Adrenal gland (tissue), 12 donors: ENCODE data around the gene BTBD9. TPM values are rescaled to one million over a fixed set of nuclear protein-coding genes. Genes with fewer than 3 reads are reported as not detected.

Source experiments
- DNase-seq, 7 donors: peaks; one replicate each; pipeline ENCODE4 v3.0.0-alpha.2; 2019 to 2020
- H3K27ac ChIP-seq, 5 donors: fragments of 200-600 bp; sonication (generic) in 4 of 5; 1 replicate in 3 of 5; 2 replicates in 2 of 5; pipeline versions ENCODE4 v1.5.1 to v1.8.0; 2016 to 2020; ENCODE audit warnings: mild to moderate bottlenecking in 1 of 5
- H3K27me3 ChIP-seq: fragments of 200-600 bp; 2 replicates; pipeline ENCODE4 v1.8.0; 2021
- H3K36me3 ChIP-seq, 2 donors: fragments of 200-600 bp; replicated peaks in 1 of 2; 1 replicate in 1 of 2; 2 replicates in 1 of 2; pipeline versions ENCODE4 v1.5.1 to v1.8.0; 2018 to 2022
- H3K4me1 ChIP-seq, 2 donors: fragments of 200-600 bp; replicated peaks in 1 of 2; 1 replicate in 1 of 2; 2 replicates in 1 of 2; pipeline versions ENCODE4 v1.5.1 to v1.8.0; 2018 to 2021
- H3K4me3 ChIP-seq, 4 donors: fragments of 200-600 bp; sonication (generic) in 3 of 4; one replicate each; pipeline ENCODE4 v1.5.1; 2016 to 2018
- H3K9me3 ChIP-seq, 3 donors: fragments of 200-600 bp; sonication (generic) in 1 of 3; replicated peaks in 1 of 3; 1 replicate in 2 of 3; 2 replicates in 1 of 3; pipeline versions ENCODE4 v1.5.1 to v1.8.0; 2016 to 2021
- POLR2A ChIP-seq, 2 donors: fragments of 450-650 bp; IDR thresholded peaks; one replicate each; pipeline ENCODE4 v1.6.1; 2017; ENCODE audit warnings: antibody characterized with exemption in 2 of 2, mild to moderate bottlenecking in 2 of 2, moderate library complexity in 1 of 2
- WGBS, 4 donors: extraction: QIAGEN DNeasy Blood & Tissue Kit in 2 of 4; methylation state at CpG; one replicate each; pipeline versions ENCODE4 v1.1.5 to v1.1.7; 2013 to 2017; 5-methylcytosine and 5-hydroxymethylcytosine counted together
- intact Hi-C, 2 donors: fragments of 100-400 bp; cut with DNase I; formaldehyde crosslinking; loops; one replicate each; pipeline versions ENCODE4 v1.14.1 to v1.15.0; 2022 to 2023
- polyA plus RNA-seq, 3 donors: library from polyadenylated mRNA; stranded (reverse); fragments of 200-250 nt in 2 of 3; fragments of 350-450 nt in 1 of 3; fragmentation: Illumina TruSeq in 1 of 3; extraction: RNeasy Lipid Tissue Mini Kit (QIAGEN cat#74804) in 1 of 3; gene quantifications; one replicate each; pipeline ENCODE4 v1.2.3, GENCODE V29; 2013 to 2014
- total RNA-seq, 9 donors: library from RNA; depleted of rRNA in 4 of 9; stranded (reverse); fragments of >200 nt in 4 of 9; fragments of 120-200 nt in 1 of 9; fragmentation: NEBNext Ultra II Directional in 1 of 9; extraction: Animal tissue kit (Norgen Biotek cat#: 25700) in 1 of 9; gene quantifications; one replicate each; pipeline versions ENCODE4 v1.1.0 to v1.2.4, GENCODE V29; 2013 to 2023
- TF ChIP-seq, protein P1 (sequence below), 6 experiments: fragments of 450-650 bp in 4 of 6; fragments of 200-600 bp in 2 of 6; sonication (generic) in 1 of 6; IDR thresholded peaks; 1 replicate in 5 of 6; 2 replicates in 1 of 6; pipeline versions ENCODE4 v1.5.1 to v1.8.0; 2016 to 2021; ENCODE audit warnings: antibody characterized with exemption in 6 of 6, mild to moderate bottlenecking in 2 of 6, moderate library complexity in 1 of 6
- donor health status: healthy with polysubstance abuse.
- donor health status: Bipolar disorder and iron deficiency.
- donor health status: DM: yes; HTN: yes; CAD: no.
- donor health status: DM: no; HTN: no; CAD: no.
- donor health status: DM: no; HTN: no; CAD: no.
- donor health status: DM: yes; HTN: yes; CAD: no.

Gene BTBD9
- total and polyA plus RNA-seq, 12 donors: 2.4 to 29.6 (median 18.1) TPM

GRCh38 chr6:38673397-38674165 is 33.9 kb upstream of the BTBD9 start:
- peaks cover 0 to 5% of the 10 kb centered on the region in 2 donors for H3K36me3 ChIP-seq
- intact Hi-C loops: no loop called here
- 42 to 46% (median 44%) methylated on average over 9 of the region's 9 CpGs for WGBS, 4 donors
- H3K4me3 ChIP-seq: no peak overlapping the region
- TF ChIP-seq, protein P1, sequence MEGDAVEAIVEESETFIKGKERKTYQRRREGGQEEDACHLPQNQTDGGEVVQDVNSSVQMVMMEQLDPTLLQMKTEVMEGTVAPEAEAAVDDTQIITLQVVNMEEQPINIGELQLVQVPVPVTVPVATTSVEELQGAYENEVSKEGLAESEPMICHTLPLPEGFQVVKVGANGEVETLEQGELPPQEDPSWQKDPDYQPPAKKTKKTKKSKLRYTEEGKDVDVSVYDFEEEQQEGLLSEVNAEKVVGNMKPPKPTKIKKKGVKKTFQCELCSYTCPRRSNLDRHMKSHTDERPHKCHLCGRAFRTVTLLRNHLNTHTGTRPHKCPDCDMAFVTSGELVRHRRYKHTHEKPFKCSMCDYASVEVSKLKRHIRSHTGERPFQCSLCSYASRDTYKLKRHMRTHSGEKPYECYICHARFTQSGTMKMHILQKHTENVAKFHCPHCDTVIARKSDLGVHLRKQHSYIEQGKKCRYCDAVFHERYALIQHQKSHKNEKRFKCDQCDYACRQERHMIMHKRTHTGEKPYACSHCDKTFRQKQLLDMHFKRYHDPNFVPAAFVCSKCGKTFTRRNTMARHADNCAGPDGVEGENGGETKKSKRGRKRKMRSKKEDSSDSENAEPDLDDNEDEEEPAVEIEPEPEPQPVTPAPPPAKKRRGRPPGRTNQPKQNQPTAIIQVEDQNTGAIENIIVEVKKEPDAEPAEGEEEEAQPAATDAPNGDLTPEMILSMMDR (IDR thresholded peaks at IDR 0.05): no peak
- no peak for TF ChIP-seq POLR2A (IDR thresholded peaks at IDR 0.05)
- H3K9me3 ChIP-seq: no peaks in the 10 kb centered on the region
- DNase-seq: no peak
- H3K27me3 ChIP-seq: no peaks in the 10 kb centered on the region
- no peak overlapping the region for H3K27ac ChIP-seq
- peaks cover 8 to 18% of the 10 kb centered on the region in 2 donors for H3K4me1 ChIP-seq

DNA sequence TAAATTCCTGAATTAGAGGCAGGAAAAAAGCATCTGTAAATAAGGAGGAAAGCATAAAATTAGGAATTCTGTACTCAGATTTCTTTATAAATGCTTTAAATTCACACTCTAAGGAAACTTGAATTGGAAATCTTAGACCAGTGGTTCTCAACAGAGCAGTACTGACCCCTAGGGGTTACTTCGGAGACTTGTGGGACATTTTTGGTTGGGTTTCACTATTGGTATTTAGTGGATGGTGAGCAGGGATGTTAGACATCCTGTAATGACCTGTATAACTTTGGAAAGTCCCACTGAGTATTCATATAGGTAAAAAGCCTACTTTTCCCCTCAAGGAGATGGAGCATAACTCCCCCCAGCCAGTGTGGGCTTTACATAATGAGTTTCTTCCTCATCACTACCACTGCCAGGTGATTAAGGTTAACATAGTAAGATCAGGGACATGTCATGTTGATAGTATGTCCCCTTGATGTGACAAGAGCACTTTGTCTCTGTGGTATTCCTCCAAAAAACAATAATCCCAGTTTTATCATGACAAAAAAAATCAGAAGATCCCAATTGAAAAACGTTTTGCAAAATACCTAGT is 32.2 kb upstream of the BTBD9 start:
- peaks cover 0 to 5% of the 10 kb centered on the region in 2 donors for H3K36me3 ChIP-seq
- 7 to 13% (median 11%) methylated on average over 2 of the region's 2 CpGs for WGBS, 4 donors
- H3K27me3 ChIP-seq: no peaks in the 10 kb centered on the region
- no peak for TF ChIP-seq POLR2A (IDR thresholded peaks at IDR 0.05)
- TF ChIP-seq, protein P1 (IDR thresholded peaks at IDR 0.05): peak; percentile 52 to 76 (median 62)
- H3K27ac ChIP-seq: no peak overlapping the region
- no peak overlapping the region for H3K4me3 ChIP-seq
- intact Hi-C loops: no loop called here
- DNase-seq: peak in 5 of 7 donors; percentile 26 to 39 (median 31)
- H3K4me1 ChIP-seq: peaks cover 8 to 12% of the 10 kb centered on the region in 2 donors
- H3K9me3 ChIP-seq: no peaks in the 10 kb centered on the region

GRCh38 chr6:38658418-38659167 is 18.9 kb upstream of the BTBD9 start:
- H3K27me3 ChIP-seq: no peaks in the 10 kb centered on the region
- H3K4me3 ChIP-seq: no peak overlapping the region
- H3K36me3 ChIP-seq: no peaks in the 10 kb centered on the region
- intact Hi-C loops: no loop called here
- TF ChIP-seq, protein P1 (IDR thresholded peaks at IDR 0.05): no peak
- no peak for TF ChIP-seq POLR2A (IDR thresholded peaks at IDR 0.05)
- H3K4me1 ChIP-seq: no peaks in the 10 kb centered on the region
- H3K9me3 ChIP-seq: no peaks in the 10 kb centered on the region
- no peak overlapping the region for H3K27ac ChIP-seq
- no peak for DNase-seq
- WGBS, 4 donors: 93 to 96% (median 94%) methylated on average over 3 of the region's 3 CpGs

GRCh38 chr6:38656896-38657295 is 17.2 kb upstream of the BTBD9 start:
- H3K9me3 ChIP-seq: no peaks in the 10 kb centered on the region
- WGBS, 4 donors: 91 to 100% (median 95%) methylated on average over 1 of the region's 1 CpG
- no peaks in the 10 kb centered on the region for H3K4me1 ChIP-seq
- H3K27ac ChIP-seq: no peak overlapping the region
- intact Hi-C loops: no loop called here
- H3K4me3 ChIP-seq: no peak overlapping the region
- DNase-seq: no peak
- no peak for TF ChIP-seq POLR2A (IDR thresholded peaks at IDR 0.05)
- TF ChIP-seq, protein P1 (IDR thresholded peaks at IDR 0.05): no peak
- no peaks in the 10 kb centered on the region for H3K36me3 ChIP-seq
- H3K27me3 ChIP-seq: no peaks in the 10 kb centered on the region
